Progenitor cell of endocrine pancreas (in vitro differentiated cells): ENCODE data around the gene STT3B. TPM values are rescaled to one million over a fixed set of nuclear protein-coding genes. Genes with fewer than 3 reads are reported as not detected.

Experiments
- DNase-seq: peaks from one replicate; pipeline ENCODE4 v3.0.0; 2021; ENCODE audit warnings: low spot score; ENCODE audit not compliant: unreplicated experiment
- H3K27ac Mint-ChIP-seq: 2 replicates; pipeline ENCODE4 v1.8.0; 2021; ENCODE audit warnings: mild to moderate bottlenecking, moderate library complexity, mixed read lengths
- H3K27me3 Mint-ChIP-seq: 2 replicates; pipeline ENCODE4 v1.8.0; 2021; ENCODE audit warnings: mixed read lengths
- H3K36me3 Mint-ChIP-seq: 2 replicates; pipeline ENCODE4 v1.8.0; 2022; ENCODE audit warnings: mixed read lengths; ENCODE audit not compliant: insufficient read depth
- H3K4me1 Mint-ChIP-seq: 2 replicates; pipeline ENCODE4 v1.8.0; 2021; ENCODE audit warnings: low read depth, mixed read lengths
- H3K4me3 Mint-ChIP-seq: 2 replicates; pipeline ENCODE4 v1.8.0; 2021; ENCODE audit warnings: low read depth, mild to moderate bottlenecking, moderate library complexity, mixed read lengths
- H3K9me3 Mint-ChIP-seq: 2 replicates; pipeline ENCODE4 v1.8.0; 2021; ENCODE audit warnings: low read depth, mixed read lengths
- CTCF ChIP-seq: fragments of 200-600 bp; sonication (generic); IDR thresholded peaks from one replicate; pipeline ENCODE4 v1.5.0; 2021; ENCODE audit warnings: antibody characterized with exemption, mild to moderate bottlenecking; ENCODE audit not compliant: unreplicated experiment
- total RNA-seq: library from RNA; stranded (reverse); gene quantifications from 2 replicates; pipeline ENCODE4 v1.2.1, GENCODE V29; 2021

STT3B gene
- total RNA-seq, 1 donor from 2014 or later, result 154 TPM

GRCh38 chr3:31542246-31542645 is 9.5 kb downstream of the STT3B start:
- H3K27ac Mint-ChIP-seq, result no peak overlapping the region
- no peaks in the 10 kb centered on the region for H3K9me3 Mint-ChIP-seq
- H3K4me1 Mint-ChIP-seq, result peaks cover 33% of the 10 kb centered on the region
- no peaks in the 10 kb centered on the region for H3K27me3 Mint-ChIP-seq
- no peak for DNase-seq
- no peak for TF ChIP-seq CTCF
- H3K4me3 Mint-ChIP-seq, result no peak overlapping the region
- peaks cover 10% of the 10 kb centered on the region for H3K36me3 Mint-ChIP-seq

DNA sequence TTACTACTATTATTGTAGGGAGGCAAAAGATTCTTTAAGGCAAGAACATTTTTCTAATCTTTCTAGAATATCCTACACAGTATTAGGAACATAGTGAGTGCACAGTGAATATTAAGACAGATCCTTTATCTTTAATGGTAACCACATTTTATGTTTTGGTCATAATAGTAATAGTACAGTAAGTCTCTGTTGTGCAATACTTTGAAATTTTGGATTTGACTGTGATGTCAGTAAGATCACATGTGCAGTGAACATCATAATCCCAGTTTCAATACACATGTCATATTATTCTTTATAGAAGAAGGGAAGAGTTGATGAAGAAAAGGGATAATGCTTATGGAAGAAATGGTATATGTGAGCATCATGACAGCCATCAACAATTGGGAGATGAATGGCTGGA is 10.7 kb downstream of the STT3B start:
- H3K4me1 Mint-ChIP-seq, result peaks cover 22% of the 10 kb centered on the region
- H3K4me3 Mint-ChIP-seq, result no peak overlapping the region
- H3K27me3 Mint-ChIP-seq, result no peaks in the 10 kb centered on the region
- peaks cover 10% of the 10 kb centered on the region for H3K36me3 Mint-ChIP-seq
- H3K27ac Mint-ChIP-seq, result no peak overlapping the region
- no peak for DNase-seq
- no peaks in the 10 kb centered on the region for H3K9me3 Mint-ChIP-seq
- no peak for TF ChIP-seq CTCF

GRCh38 chr3:31544634-31545033 is 11.9 kb downstream of the STT3B start:
- H3K4me3 Mint-ChIP-seq, result no peak overlapping the region
- H3K4me1 Mint-ChIP-seq, result peaks cover 13% of the 10 kb centered on the region
- H3K27me3 Mint-ChIP-seq, result no peaks in the 10 kb centered on the region
- peaks cover 10% of the 10 kb centered on the region for H3K36me3 Mint-ChIP-seq
- no peak overlapping the region for H3K27ac Mint-ChIP-seq
- no peak for TF ChIP-seq CTCF
- no peaks in the 10 kb centered on the region for H3K9me3 Mint-ChIP-seq
- DNase-seq, result no peak

DNA sequence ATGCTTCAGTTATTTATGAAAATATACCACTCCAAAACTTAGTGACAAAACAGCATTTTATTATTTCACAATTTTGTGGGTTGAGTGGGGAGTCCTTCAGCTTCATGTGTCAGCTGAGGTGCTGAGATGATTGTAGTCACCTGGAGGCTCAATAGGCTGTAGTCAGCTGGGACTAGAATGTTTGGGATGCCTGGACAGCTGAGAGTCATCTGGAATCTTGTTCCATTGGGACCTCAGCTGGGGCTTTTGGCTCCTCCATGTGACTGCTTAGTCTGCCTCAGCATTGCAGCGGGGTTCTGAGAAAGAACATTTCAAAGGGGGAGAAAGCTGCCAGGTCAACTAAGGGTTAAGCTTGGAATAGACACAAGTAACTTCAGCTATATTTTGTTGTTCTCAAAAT is 13.4 kb downstream of the STT3B start:
- H3K27me3 Mint-ChIP-seq, result no peaks in the 10 kb centered on the region
- no peak for DNase-seq
- no peak overlapping the region for H3K4me3 Mint-ChIP-seq
- TF ChIP-seq CTCF, result no peak
- H3K36me3 Mint-ChIP-seq, result peaks cover 6% of the 10 kb centered on the region
- no peaks in the 10 kb centered on the region for H3K9me3 Mint-ChIP-seq
- H3K4me1 Mint-ChIP-seq, result peaks cover 12% of the 10 kb centered on the region
- H3K27ac Mint-ChIP-seq, result no peak overlapping the region

GRCh38 chr3:31546725-31547124 is 14.0 kb downstream of the STT3B start:
- Mint-ChIP-seq H3K27ac (no peak overlapping the region), H3K36me3 (peaks cover 5% of the 10 kb centered on the region), H3K27me3 (no peaks in the 10 kb centered on the region), H3K9me3 (peaks cover under 1% of the 10 kb centered on the region), H3K4me3 (no peak overlapping the region), H3K4me1 (peaks cover 12% of the 10 kb centered on the region)
- DNase-seq, result no peak
- no peak for TF ChIP-seq CTCF
